ENCODE measurements around the gene SOX1. TPM values are rescaled to one million over a fixed set of nuclear protein-coding genes. Genes with fewer than 3 reads are reported as not detected.

The SOX1 gene
- total RNA-seq, 1 donor from 2014 or later = 3.3 TPM

GRCh38 chr13:112061367-112062061, 5.4 kb upstream of the SOX1 start:
- H3K4me3 ChIP-seq = peak overlapping the region; percentile 38
- TF ChIP-seq EZH2phosphoT487 (IDR thresholded peaks at IDR 0.05) (peak; percentile 87), EZH2 (IDR thresholded peaks at IDR 0.05) (peak; percentile 90), CTCF (IDR thresholded peaks at IDR 0.05) (no peak)
- H3K4me2 ChIP-seq = peak overlapping the region; percentile 75
- no peaks in the 10 kb centered on the region for H3K9me3 ChIP-seq (ENCODE audit: low read depth)
- Mint-ChIP-seq H3K9me3 (no peaks in the 10 kb centered on the region), H3K27me3 (ENCODE audit: insufficient read depth, low read depth) (peaks cover 71% of the 10 kb centered on the region), H3K36me3 (no peaks in the 10 kb centered on the region), H3K4me1 (peaks cover 64% of the 10 kb centered on the region), H3K27ac (no peak overlapping the region), H3K4me3 (peak overlapping the region; percentile 63)
- H3F3A ChIP-seq (ENCODE audit: low read depth) = peaks cover 52% of the 10 kb centered on the region
- H3K9ac ChIP-seq = no peak overlapping the region
- H3K79me2 ChIP-seq (ENCODE audit: low read depth) = no peaks in the 10 kb centered on the region
- H4K20me1 ChIP-seq (ENCODE audit: low read depth) = peaks cover 64% of the 10 kb centered on the region
- DNase-seq (ENCODE audit: low spot score) = peak; percentile 73
- H3K27ac ChIP-seq = no peak overlapping the region
- peaks cover 54% of the 10 kb centered on the region for H3K4me1 ChIP-seq
- peaks cover 100% of the 10 kb centered on the region for H3K27me3 ChIP-seq
- no peaks in the 10 kb centered on the region for H3K36me3 ChIP-seq
- H2AFZ ChIP-seq (replicated peaks) = no peak overlapping the region

GRCh38 chr13:112062072-112062567, 4.8 kb upstream of the SOX1 start:
- Histone ChIP-seq H3K9ac (no peak overlapping the region), H3K79me2 (ENCODE audit: low read depth) (no peaks in the 10 kb centered on the region), H3F3A (ENCODE audit: low read depth) (peaks cover 55% of the 10 kb centered on the region), H2AFZ (replicated peaks) (peak overlapping the region; percentile 23), H3K27me3 (peaks cover 100% of the 10 kb centered on the region), H3K27ac (no peak overlapping the region), H3K4me2 (peak overlapping the region; percentile 75), H3K36me3 (no peaks in the 10 kb centered on the region), H4K20me1 (ENCODE audit: low read depth) (peaks cover 60% of the 10 kb centered on the region), H3K4me3 (peak overlapping the region; percentile 38), H3K4me1 (peaks cover 47% of the 10 kb centered on the region), H3K9me3 (ENCODE audit: low read depth) (no peaks in the 10 kb centered on the region)
- TF ChIP-seq EZH2phosphoT487 (IDR thresholded peaks at IDR 0.05) (no peak), CTCF (IDR thresholded peaks at IDR 0.05) (no peak), EZH2 (IDR thresholded peaks at IDR 0.05) (no peak)
- peaks cover 63% of the 10 kb centered on the region for H3K4me1 Mint-ChIP-seq
- H3K36me3 Mint-ChIP-seq = no peaks in the 10 kb centered on the region
- no peaks in the 10 kb centered on the region for H3K9me3 Mint-ChIP-seq
- peak; percentile 57 for DNase-seq (ENCODE audit: low spot score)
- peaks cover 67% of the 10 kb centered on the region for H3K27me3 Mint-ChIP-seq (ENCODE audit: insufficient read depth, low read depth)
- H3K27ac Mint-ChIP-seq = no peak overlapping the region
- peak overlapping the region; percentile 63 for H3K4me3 Mint-ChIP-seq

GRCh38 chr13:112062571-112063570, 4.1 kb upstream of the SOX1 start:
- Mint-ChIP-seq H3K36me3 (no peaks in the 10 kb centered on the region), H3K4me1 (peaks cover 61% of the 10 kb centered on the region), H3K27ac (peak overlapping the region; percentile 55), H3K9me3 (no peaks in the 10 kb centered on the region), H3K4me3 (peak overlapping the region; percentile 63), H3K27me3 (ENCODE audit: insufficient read depth, low read depth) (peaks cover 61% of the 10 kb centered on the region)
- Histone ChIP-seq H4K20me1 (ENCODE audit: low read depth) (peaks cover 55% of the 10 kb centered on the region), H3F3A (ENCODE audit: low read depth) (peaks cover 58% of the 10 kb centered on the region), H3K9ac (no peak overlapping the region), H3K36me3 (no peaks in the 10 kb centered on the region), H3K27me3 (peaks cover 100% of the 10 kb centered on the region), H3K27ac (no peak overlapping the region), H3K4me1 (peaks cover 40% of the 10 kb centered on the region), H3K9me3 (ENCODE audit: low read depth) (no peaks in the 10 kb centered on the region), H2AFZ (replicated peaks) (peak overlapping the region; percentile 30), H3K79me2 (ENCODE audit: low read depth) (no peaks in the 10 kb centered on the region), H3K4me3 (peak overlapping the region; percentile 38), H3K4me2 (peak overlapping the region; percentile 75)
- peak; percentile 91 for DNase-seq (ENCODE audit: low spot score)
- TF ChIP-seq CTCF (IDR thresholded peaks at IDR 0.05) (peak; percentile 76), EZH2 (IDR thresholded peaks at IDR 0.05) (peak; percentile 31), EZH2phosphoT487 (IDR thresholded peaks at IDR 0.05) (no peak)
